K562 treated with DMSO at 1 percent for 24 hours (cell line): ENCODE measurements around the gene AIG1. TPM values are rescaled to one million over a fixed set of nuclear protein-coding genes. Genes with fewer than 3 reads are reported as not detected.

ENCODE experiments used
- total RNA-seq: library from RNA; unstranded; fragments of 300-600 nt; gene quantifications from 2 replicates; pipeline ENCODE4 v1.2.3, GENCODE V29; 2022; ENCODE audit warnings: low read depth; ENCODE audit not compliant: insufficient read depth

The AIG1 gene
- total RNA-seq = 59.2 and 60.1 TPM in 2 replicates

GRCh38 chr6:143060806-143061596, at the start of gene AIG1:
TSS of gene AIG1 (plus strand) at chr6:143060889. CDS start at chr6:143060926, 37 bp downstream.

Other genes with a start within 250 kb of the AIG1 start
- 1.2 TPM in 2 replicates for gene HIVEP2, start 115.7 kb upstream of the AIG1 start, total RNA-seq